HEK293 (cell line): ENCODE results near the gene RPL29.
A peak's percentile ranks its signal among the peaks of the same experiment; 100 is the strongest.

Experiments used
- CTCF ChIA-PET: fragments of 350-600 bp; formaldehyde crosslinking; extraction: SDS; loops from one replicate; lab custom pipeline; 2021; ENCODE audit warnings: antibody characterized with exemption; lab: Yijun Ruan, JAX
- POLR2A ChIA-PET: fragments of 300-600 bp; formaldehyde crosslinking; extraction: SDS; loops from one replicate; lab custom pipeline; 2020; ENCODE audit warnings: antibody characterized with exemption, inconsistent platforms; lab: Yijun Ruan, JAX
- H3K27ac ChIP-seq: fragments of 200-500 bp; sonication (Bioruptor generic); 2 replicates; pipeline ENCODE4 v1.5.1; 2014; ENCODE audit warnings: low read depth, low read length, control low read depth, inconsistent platforms; ENCODE audit errors: extremely low read depth
- H3K36me3 ChIP-seq, 2 experiments: fragments of 200-500 bp in 1 of 2; sonication (Bioruptor generic) in 1 of 2; 1 replicate in 1 of 2; 2 replicates in 1 of 2; pipeline ENCODE4 v1.5.1; 2014 to 2017; ENCODE audit warnings: inconsistent platforms in 2 of 2, low read length in 2 of 2; ENCODE audit not compliant: control insufficient read depth in 2 of 2, insufficient read depth in 1 of 2
- H3K4me1 ChIP-seq: fragments of 200-500 bp; sonication (Bioruptor generic); 2 replicates; pipeline ENCODE4 v1.5.1; 2014; ENCODE audit warnings: mild to moderate bottlenecking, low read length, inconsistent platforms; ENCODE audit not compliant: control insufficient read depth, insufficient read depth
- H3K4me3 ChIP-seq: 2 replicates; pipeline ENCODE4 v1.5.1; 2011; ENCODE audit warnings: low read depth, mild to moderate bottlenecking, control low read depth, low read length, moderate library complexity
- H3K9me3 ChIP-seq: fragments of 200-500 bp; sonication (Bioruptor generic); 2 replicates; pipeline ENCODE4 v1.5.1; 2014; ENCODE audit warnings: low read depth, low read length, inconsistent platforms; ENCODE audit not compliant: control insufficient read depth, insufficient read depth
- BCL11A ChIP-seq: fragments of 450-650 bp; formaldehyde crosslinking; IDR thresholded peaks from 2 replicates; pipeline ENCODE4 v1.5.1; 2016; ENCODE audit warnings: low read depth, missing biosample characterization, missing genetic modification characterization
- FEZF1 ChIP-seq: fragments of 450-650 bp; formaldehyde crosslinking; IDR thresholded peaks from 2 replicates; pipeline ENCODE4 v1.5.1; 2016; ENCODE audit warnings: missing biosample characterization, missing genetic modification characterization
- KLF9 ChIP-seq: fragments of 450-650 bp; formaldehyde crosslinking; IDR thresholded peaks from 2 replicates; pipeline ENCODE4 v1.5.1; 2016; ENCODE audit warnings: missing biosample characterization, missing genetic modification characterization, low read depth
- SCRT2 ChIP-seq: fragments of 450-650 bp; formaldehyde crosslinking; IDR thresholded peaks from 2 replicates; pipeline ENCODE4 v1.5.1; 2016; ENCODE audit warnings: missing biosample characterization, missing genetic modification characterization
- ZNF112 ChIP-seq: fragments of 450-650 bp; formaldehyde crosslinking; IDR thresholded peaks from 2 replicates; pipeline ENCODE4 v1.5.0; 2017; ENCODE audit warnings: missing biosample characterization, missing genetic modification characterization
- ZNF174 ChIP-seq: fragments of 450-650 bp; formaldehyde crosslinking; IDR thresholded peaks from 2 replicates; pipeline ENCODE4 v1.5.0; 2017; ENCODE audit warnings: missing biosample characterization, mild to moderate bottlenecking, missing genetic modification characterization
- ZNF266 ChIP-seq: fragments of 450-650 bp; formaldehyde crosslinking; IDR thresholded peaks from 2 replicates; pipeline ENCODE4 v1.5.1; 2016; ENCODE audit warnings: missing biosample characterization, missing genetic modification characterization, low read depth
- ZNF302 ChIP-seq: fragments of 450-650 bp; formaldehyde crosslinking; IDR thresholded peaks from 2 replicates; pipeline ENCODE4 v1.5.1; 2016; ENCODE audit warnings: missing biosample characterization, missing genetic modification characterization, low read depth
- ZNF366 ChIP-seq: fragments of 450-650 bp; formaldehyde crosslinking; conservative IDR thresholded peaks from 2 replicates; pipeline ENCODE4 v1.5.1; 2016; ENCODE audit warnings: missing biosample characterization, missing genetic modification characterization
- ZNF544 ChIP-seq: fragments of 450-650 bp; formaldehyde crosslinking; IDR thresholded peaks from 2 replicates; pipeline ENCODE4 v1.5.0; 2017; ENCODE audit warnings: missing biosample characterization, missing genetic modification characterization
- ZNF596 ChIP-seq: fragments of 450-650 bp; IDR thresholded peaks from 2 replicates; pipeline ENCODE4 v1.5.0; 2018; ENCODE audit warnings: missing biosample characterization, mild to moderate bottlenecking, missing genetic modification characterization, moderate library complexity
- ZNF677 ChIP-seq: fragments of 450-650 bp; IDR thresholded peaks from 2 replicates; pipeline ENCODE4 v1.5.0; 2018; ENCODE audit warnings: missing biosample characterization, mild to moderate bottlenecking, missing genetic modification characterization, moderate library complexity
- TF ChIP-seq, protein P1 (sequence below): fragments of 450-650 bp; formaldehyde crosslinking; IDR thresholded peaks from 2 replicates; pipeline ENCODE4 v1.5.1; 2017; ENCODE audit warnings: missing biosample characterization, missing genetic modification characterization
- TF ChIP-seq, protein P2 (sequence below): fragments of 450-650 bp; formaldehyde crosslinking; IDR thresholded peaks from 2 replicates; pipeline ENCODE4 v1.5.1; 2017; ENCODE audit warnings: missing biosample characterization, missing genetic modification characterization
- TF ChIP-seq, protein P3 (sequence below): fragments of 450-650 bp; formaldehyde crosslinking; IDR thresholded peaks from 2 replicates; pipeline ENCODE4 v1.5.1; 2016; ENCODE audit warnings: missing biosample characterization, missing genetic modification characterization

The RPL29 gene

GRCh38 chr3:52037291-52037690, 41.6 kb upstream of the RPL29 start:
- H3K36me3 ChIP-seq: no peaks in the 10 kb centered on the region
- POLR2A ChIA-PET: no interaction called here
- H3K27ac ChIP-seq: no peak overlapping the region
- no peaks in the 10 kb centered on the region for H3K9me3 ChIP-seq
- H3K4me3 ChIP-seq: no peak overlapping the region
- CTCF ChIA-PET: interaction anchor here (1.3 to 1.4 kb wide), 2 partner anchors 9 to 35 kb away, joined by 3 to 7 read pairs; no protein-coding TSS in a partner anchor
- TF ChIP-seq ZNF366 (tag by site-specific recombination) (no peak), ZNF266 (tag by site-specific recombination) (no peak), ZNF677 (no peak), FEZF1 (no peak), ZNF174 (no peak)
- H3K4me1 ChIP-seq: no peaks in the 10 kb centered on the region

DNA sequence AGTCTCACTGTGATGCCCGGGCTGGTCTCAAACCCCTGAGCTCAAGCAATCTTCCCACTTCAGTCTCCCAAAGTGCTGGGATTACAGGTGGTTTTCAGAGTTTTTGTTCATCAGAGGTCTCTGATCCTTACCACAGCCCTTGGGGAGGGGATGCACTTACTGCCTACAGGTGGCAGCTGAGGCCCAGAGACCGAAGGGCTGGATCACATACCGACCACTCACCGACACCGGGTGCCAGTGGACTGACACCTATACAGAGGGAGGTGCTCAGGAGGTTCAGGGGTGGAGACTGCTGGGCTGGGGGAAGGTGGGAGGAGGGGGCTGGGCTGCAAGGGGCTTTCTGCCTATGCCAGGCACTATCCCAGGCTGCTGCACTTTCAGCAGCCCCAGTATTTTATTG, 41.1 kb upstream of the RPL29 start:
- no peaks in the 10 kb centered on the region for H3K4me1 ChIP-seq
- 0 out of 2 replicates have a peak, but pooled peaks have one; percentile 18 for TF ChIP-seq SCRT2 (tag by site-specific recombination)
- no peak for TF ChIP-seq ZNF302 (tag by site-specific recombination)
- no peak for TF ChIP-seq ZNF112 (tag by site-specific recombination)
- H3K4me3 ChIP-seq: no peak overlapping the region
- H3K9me3 ChIP-seq: no peaks in the 10 kb centered on the region
- no peak overlapping the region for H3K27ac ChIP-seq
- ChIA-PET CTCF (interaction anchor here (0.7 to 1.4 kb wide), 3 partner anchors 10 to 35 kb away, joined by 3 to 7 read pairs (median 5); no protein-coding TSS in a partner anchor), POLR2A (no interaction called here)
- no peaks in the 10 kb centered on the region for H3K36me3 ChIP-seq

DNA sequence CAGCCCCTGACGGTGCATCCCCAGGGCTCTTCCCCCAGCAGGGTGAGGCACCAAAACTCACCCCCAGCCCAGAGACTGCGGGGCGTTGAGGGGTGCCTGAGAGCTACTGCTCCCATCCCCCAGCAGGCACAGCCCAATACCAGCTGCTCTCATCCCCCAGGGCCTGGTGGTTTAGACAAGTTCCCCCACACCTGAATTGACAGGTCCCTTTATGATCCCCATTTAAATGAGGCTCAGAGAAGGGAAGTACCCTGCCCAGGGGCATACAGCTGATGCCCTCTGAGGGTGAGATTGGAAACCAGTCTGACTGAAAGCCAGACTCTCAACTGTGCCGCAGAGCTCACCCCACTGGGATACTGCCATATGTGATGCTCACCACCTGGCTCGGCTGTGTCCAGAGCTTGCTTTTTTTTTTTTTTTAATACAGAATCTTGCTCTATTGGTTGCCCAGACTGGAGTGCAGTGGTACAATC, 40.6 kb upstream of the RPL29 start:
- POLR2A ChIA-PET: no interaction called here
- CTCF ChIA-PET: interaction anchor here (0.7 to 1.4 kb wide), 2 partner anchors 21 to 34 kb away, joined by 5 to 7 read pairs; no protein-coding TSS in a partner anchor

More for the DNA sequence above, 40.6 kb upstream of the RPL29 start:
- H3K36me3 ChIP-seq: no peaks in the 10 kb centered on the region
- H3K4me3 ChIP-seq: no peak overlapping the region
- H3K27ac ChIP-seq: no peak overlapping the region
- TF ChIP-seq, protein P1, sequence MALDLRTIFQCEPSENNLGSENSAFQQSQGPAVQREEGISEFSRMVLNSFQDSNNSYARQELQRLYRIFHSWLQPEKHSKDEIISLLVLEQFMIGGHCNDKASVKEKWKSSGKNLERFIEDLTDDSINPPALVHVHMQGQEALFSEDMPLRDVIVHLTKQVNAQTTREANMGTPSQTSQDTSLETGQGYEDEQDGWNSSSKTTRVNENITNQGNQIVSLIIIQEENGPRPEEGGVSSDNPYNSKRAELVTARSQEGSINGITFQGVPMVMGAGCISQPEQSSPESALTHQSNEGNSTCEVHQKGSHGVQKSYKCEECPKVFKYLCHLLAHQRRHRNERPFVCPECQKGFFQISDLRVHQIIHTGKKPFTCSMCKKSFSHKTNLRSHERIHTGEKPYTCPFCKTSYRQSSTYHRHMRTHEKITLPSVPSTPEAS: no peak
- TF ChIP-seq, protein P2, sequence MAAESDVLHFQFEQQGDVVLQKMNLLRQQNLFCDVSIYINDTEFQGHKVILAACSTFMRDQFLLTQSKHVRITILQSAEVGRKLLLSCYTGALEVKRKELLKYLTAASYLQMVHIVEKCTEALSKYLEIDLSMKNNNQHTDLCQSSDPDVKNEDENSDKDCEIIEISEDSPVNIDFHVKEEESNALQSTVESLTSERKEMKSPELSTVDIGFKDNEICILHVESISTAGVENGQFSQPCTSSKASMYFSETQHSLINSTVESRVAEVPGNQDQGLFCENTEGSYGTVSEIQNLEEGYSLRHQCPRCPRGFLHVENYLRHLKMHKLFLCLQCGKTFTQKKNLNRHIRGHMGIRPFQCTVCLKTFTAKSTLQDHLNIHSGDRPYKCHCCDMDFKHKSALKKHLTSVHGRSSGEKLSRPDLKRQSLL: no peak
- no peak for TF ChIP-seq BCL11A (tag by site-specific recombination)
- no peak for TF ChIP-seq ZNF544 (tag by site-specific recombination)
- TF ChIP-seq, protein P3, sequence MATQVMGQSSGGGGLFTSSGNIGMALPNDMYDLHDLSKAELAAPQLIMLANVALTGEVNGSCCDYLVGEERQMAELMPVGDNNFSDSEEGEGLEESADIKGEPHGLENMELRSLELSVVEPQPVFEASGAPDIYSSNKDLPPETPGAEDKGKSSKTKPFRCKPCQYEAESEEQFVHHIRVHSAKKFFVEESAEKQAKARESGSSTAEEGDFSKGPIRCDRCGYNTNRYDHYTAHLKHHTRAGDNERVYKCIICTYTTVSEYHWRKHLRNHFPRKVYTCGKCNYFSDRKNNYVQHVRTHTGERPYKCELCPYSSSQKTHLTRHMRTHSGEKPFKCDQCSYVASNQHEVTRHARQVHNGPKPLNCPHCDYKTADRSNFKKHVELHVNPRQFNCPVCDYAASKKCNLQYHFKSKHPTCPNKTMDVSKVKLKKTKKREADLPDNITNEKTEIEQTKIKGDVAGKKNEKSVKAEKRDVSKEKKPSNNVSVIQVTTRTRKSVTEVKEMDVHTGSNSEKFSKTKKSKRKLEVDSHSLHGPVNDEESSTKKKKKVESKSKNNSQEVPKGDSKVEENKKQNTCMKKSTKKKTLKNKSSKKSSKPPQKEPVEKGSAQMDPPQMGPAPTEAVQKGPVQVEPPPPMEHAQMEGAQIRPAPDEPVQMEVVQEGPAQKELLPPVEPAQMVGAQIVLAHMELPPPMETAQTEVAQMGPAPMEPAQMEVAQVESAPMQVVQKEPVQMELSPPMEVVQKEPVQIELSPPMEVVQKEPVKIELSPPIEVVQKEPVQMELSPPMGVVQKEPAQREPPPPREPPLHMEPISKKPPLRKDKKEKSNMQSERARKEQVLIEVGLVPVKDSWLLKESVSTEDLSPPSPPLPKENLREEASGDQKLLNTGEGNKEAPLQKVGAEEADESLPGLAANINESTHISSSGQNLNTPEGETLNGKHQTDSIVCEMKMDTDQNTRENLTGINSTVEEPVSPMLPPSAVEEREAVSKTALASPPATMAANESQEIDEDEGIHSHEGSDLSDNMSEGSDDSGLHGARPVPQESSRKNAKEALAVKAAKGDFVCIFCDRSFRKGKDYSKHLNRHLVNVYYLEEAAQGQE (tag by site-specific recombination): no peak
- no peak for TF ChIP-seq ZNF596 (tag by site-specific recombination)
- TF ChIP-seq KLF9 (tag by site-specific recombination): no peak
- H3K9me3 ChIP-seq: no peaks in the 10 kb centered on the region
- H3K4me1 ChIP-seq: no peaks in the 10 kb centered on the region
